Activated CD8-positive, alpha-beta T cell treated with anti-CD3 and anti-CD28 coated beads, Interleukin-2, amount 10 ng/mL, durations not matched to agents 7 days and 5 days (primary cell): ENCODE data around the gene PRR30. TPM values are rescaled to one million over a fixed set of nuclear protein-coding genes. Genes with fewer than 3 reads are reported as not detected.

Source experiments
- ATAC-seq: fragments of 150-1000 bp; cut with Tn5 transposase; one replicate; pipeline ENCODE4 v1.10.0; 2021; ENCODE audit warnings: moderate library complexity
- CTCF ChIA-PET: fragments of 350-600 bp; sonication (Branson Sonifier 250); formaldehyde crosslinking; loops from one replicate; lab custom pipeline; 2021; ENCODE audit warnings: antibody characterized with exemption; lab: Charles Lee
- POLR2A ChIA-PET: fragments of 350-600 bp; sonication (Branson Sonifier 250); formaldehyde crosslinking; loops from one replicate; lab custom pipeline; 2021; ENCODE audit warnings: antibody characterized with exemption; lab: Charles Lee
- DNase-seq: peaks from one replicate; pipeline ENCODE4 v3.0.0-alpha.2; 2020
- H3K27ac Mint-ChIP-seq: one replicate; pipeline ENCODE4 v1.8.0; 2021; ENCODE audit warnings: mild to moderate bottlenecking, mixed read lengths
- H3K27me3 Mint-ChIP-seq: one replicate; pipeline ENCODE4 v1.8.0; 2021; ENCODE audit warnings: low read depth, mixed read lengths
- H3K36me3 Mint-ChIP-seq: one replicate; pipeline ENCODE4 v1.8.0; 2021; ENCODE audit warnings: low read depth, mixed read lengths
- H3K4me1 Mint-ChIP-seq: one replicate; pipeline ENCODE4 v1.8.0; 2021; ENCODE audit warnings: low read depth, mixed read lengths
- H3K4me3 Mint-ChIP-seq: one replicate; pipeline ENCODE4 v1.8.0; 2021; ENCODE audit warnings: mild to moderate bottlenecking, mixed read lengths
- H3K9me3 Mint-ChIP-seq: one replicate; pipeline ENCODE4 v1.8.0; 2022; ENCODE audit warnings: mixed read lengths; ENCODE audit not compliant: insufficient read depth
- total RNA-seq, 2 experiments: library from RNA; stranded (reverse); gene quantifications; one replicate each; pipeline ENCODE4 v1.2.3, GENCODE V29; 2021

The PRR30 gene
- total RNA-seq, 2 experiments from 2014 or later, result not detected

- Mint-ChIP-seq H3K4me3 (no peak overlapping the region), H3K4me1 (peaks cover 2% of the 10 kb centered on the region), H3K27me3 (peaks cover 31% of the 10 kb centered on the region), H3K27ac (no peak overlapping the region), H3K9me3 (no peaks in the 10 kb centered on the region), H3K36me3 (no peaks in the 10 kb centered on the region)
- ATAC-seq (no peak), DNase-seq (no peak)
- ChIA-PET CTCF (interaction anchor here (0.6 to 1.8 kb wide), 2 partner anchors 17 to 216 kb away, joined by 3 to 8 read pairs; no protein-coding TSS in a partner anchor), POLR2A (no interaction called here)
These were observed 35.4 kb upstream of the PRR30 start for GRCh38 chr2:27174638-27175037.

- H3K4me1 Mint-ChIP-seq, result peaks cover 7% of the 10 kb centered on the region
- H3K4me3 Mint-ChIP-seq, result no peak overlapping the region
- no peaks in the 10 kb centered on the region for H3K9me3 Mint-ChIP-seq
- ATAC-seq (no peak), DNase-seq (no peak)
- H3K27me3 Mint-ChIP-seq, result peaks cover 18% of the 10 kb centered on the region
- ChIA-PET POLR2A (no interaction called here), CTCF (interaction anchor here (0.9 to 3.5 kb wide), 6 partner anchors 9 to 131 kb away, joined by 3 to 24 read pairs (median 10); partner anchors contain the start of genes PREB and TRIM54)
- no peaks in the 10 kb centered on the region for H3K36me3 Mint-ChIP-seq
- H3K27ac Mint-ChIP-seq, result no peak overlapping the region
These were observed 32.2 kb upstream of the PRR30 start for GRCh38 chr2:27171351-27171848.

- Mint-ChIP-seq H3K27ac (no peak overlapping the region), H3K27me3 (peaks cover 14% of the 10 kb centered on the region), H3K36me3 (no peaks in the 10 kb centered on the region), H3K4me1 (peaks cover 7% of the 10 kb centered on the region), H3K9me3 (no peaks in the 10 kb centered on the region), H3K4me3 (no peak overlapping the region)
- ChIA-PET POLR2A (interaction anchor here (1.1 kb wide), 1 partner anchor 9 kb away, joined by 3 read pairs; no protein-coding TSS in a partner anchor), CTCF (interaction anchor here (0.7 to 3.5 kb wide), 16 partner anchors 10 to 209 kb away, joined by 3 to 24 read pairs (median 6); partner anchors contain the start of genes PREB and TRIM54)
- DNase-seq (no peak), ATAC-seq (no peak)
These were observed 31.5 kb upstream of the PRR30 start for GRCh38 chr2:27170581-27171337.

GRCh38 chr2:27164960-27165763, 26.0 kb upstream of the PRR30 start:
- ChIA-PET CTCF (no interaction called here), POLR2A (interaction anchor here (0.6 kb wide), 1 partner anchor 635 kb away, joined by 3 read pairs; no protein-coding TSS in a partner anchor)
- no peaks in the 10 kb centered on the region for H3K36me3 Mint-ChIP-seq
- DNase-seq, result no peak
- H3K4me3 Mint-ChIP-seq, result no peak overlapping the region
- no peak for ATAC-seq
- no peaks in the 10 kb centered on the region for H3K9me3 Mint-ChIP-seq
- H3K27ac Mint-ChIP-seq, result no peak overlapping the region
- H3K27me3 Mint-ChIP-seq, result peaks cover 2% of the 10 kb centered on the region
- H3K4me1 Mint-ChIP-seq, result peaks cover 8% of the 10 kb centered on the region

GRCh38 chr2:27162151-27163121, 23.2 kb upstream of the PRR30 start:
- Mint-ChIP-seq H3K4me3 (no peak overlapping the region), H3K36me3 (no peaks in the 10 kb centered on the region), H3K4me1 (peaks cover 8% of the 10 kb centered on the region), H3K9me3 (no peaks in the 10 kb centered on the region), H3K27me3 (no peaks in the 10 kb centered on the region), H3K27ac (no peak overlapping the region)
- no peak for DNase-seq
- ATAC-seq, result no peak
- ChIA-PET POLR2A (no interaction called here), CTCF (interaction anchor here (0.6 to 0.8 kb wide), 2 partner anchors 11 to 156 kb away, joined by 3 to 4 read pairs; no protein-coding TSS in a partner anchor)

GRCh38 chr2:27160191-27160590, 21.0 kb upstream of the PRR30 start:
- H3K9me3 Mint-ChIP-seq, result no peaks in the 10 kb centered on the region
- H3K27ac Mint-ChIP-seq, result no peak overlapping the region
- ChIA-PET POLR2A (no interaction called here), CTCF (interaction anchor here (1.1 to 2.2 kb wide), 2 partner anchors 10 to 61 kb away, joined by 3 to 13 read pairs; no protein-coding TSS in a partner anchor)
- ATAC-seq (no peak), DNase-seq (no peak)
- peaks cover 2% of the 10 kb centered on the region for H3K4me1 Mint-ChIP-seq
- H3K36me3 Mint-ChIP-seq, result no peaks in the 10 kb centered on the region
- no peak overlapping the region for H3K4me3 Mint-ChIP-seq
- no peaks in the 10 kb centered on the region for H3K27me3 Mint-ChIP-seq

- Mint-ChIP-seq H3K27ac (no peak overlapping the region), H3K36me3 (no peaks in the 10 kb centered on the region), H3K4me1 (no peaks in the 10 kb centered on the region), H3K4me3 (no peak overlapping the region), H3K27me3 (no peaks in the 10 kb centered on the region), H3K9me3 (no peaks in the 10 kb centered on the region)
- ChIA-PET CTCF (interaction anchor here (1.0 kb wide), 1 partner anchor 10 kb away, joined by 3 read pairs; no protein-coding TSS in a partner anchor), POLR2A (no interaction called here)
- no peak for DNase-seq
- no peak for ATAC-seq
These were observed 20.1 kb upstream of the PRR30 start for GRCh38 chr2:27159271-27159670.

GRCh38 chr2:27158468-27158867, 19.3 kb upstream of the PRR30 start:
- ATAC-seq (no peak), DNase-seq (no peak)
- Mint-ChIP-seq H3K9me3 (no peaks in the 10 kb centered on the region), H3K27me3 (no peaks in the 10 kb centered on the region), H3K4me3 (no peak overlapping the region), H3K4me1 (no peaks in the 10 kb centered on the region), H3K27ac (no peak overlapping the region), H3K36me3 (no peaks in the 10 kb centered on the region)
- POLR2A ChIA-PET, result no interaction called here
- CTCF ChIA-PET, result interaction anchor here (1.0 to 2.0 kb wide), 2 partner anchors 11 kb away, joined by 3 to 11 read pairs; no protein-coding TSS in a partner anchor

GRCh38 chr2:27155069-27155520, 15.9 kb upstream of the PRR30 start:
- ChIA-PET CTCF (no interaction called here), POLR2A (no interaction called here)
- H3K27me3 Mint-ChIP-seq, result no peaks in the 10 kb centered on the region
- no peaks in the 10 kb centered on the region for H3K36me3 Mint-ChIP-seq
- no peaks in the 10 kb centered on the region for H3K9me3 Mint-ChIP-seq
- no peak for ATAC-seq
- H3K27ac Mint-ChIP-seq, result no peak overlapping the region
- no peak overlapping the region for H3K4me3 Mint-ChIP-seq
- no peak for DNase-seq
- no peaks in the 10 kb centered on the region for H3K4me1 Mint-ChIP-seq

- Mint-ChIP-seq H3K9me3 (no peaks in the 10 kb centered on the region), H3K4me3 (no peak overlapping the region), H3K27ac (no peak overlapping the region), H3K36me3 (no peaks in the 10 kb centered on the region), H3K27me3 (no peaks in the 10 kb centered on the region), H3K4me1 (no peaks in the 10 kb centered on the region)
- DNase-seq (no peak), ATAC-seq (no peak)
- ChIA-PET CTCF (no interaction called here), POLR2A (interaction anchor here (0.6 kb wide), 1 partner anchor 236 kb away, joined by 4 read pairs; no protein-coding TSS in a partner anchor)
These were observed 15.3 kb upstream of the PRR30 start for GRCh38 chr2:27154488-27154887.
